ENCODE measurements around the gene MRPS27.
"Not testable (repeated sequence)": the region's sequence is repeated elsewhere in the genome, so short reads cannot be mapped to it uniquely, and the experiment has no call there.

The MRPS27 gene

DNA sequence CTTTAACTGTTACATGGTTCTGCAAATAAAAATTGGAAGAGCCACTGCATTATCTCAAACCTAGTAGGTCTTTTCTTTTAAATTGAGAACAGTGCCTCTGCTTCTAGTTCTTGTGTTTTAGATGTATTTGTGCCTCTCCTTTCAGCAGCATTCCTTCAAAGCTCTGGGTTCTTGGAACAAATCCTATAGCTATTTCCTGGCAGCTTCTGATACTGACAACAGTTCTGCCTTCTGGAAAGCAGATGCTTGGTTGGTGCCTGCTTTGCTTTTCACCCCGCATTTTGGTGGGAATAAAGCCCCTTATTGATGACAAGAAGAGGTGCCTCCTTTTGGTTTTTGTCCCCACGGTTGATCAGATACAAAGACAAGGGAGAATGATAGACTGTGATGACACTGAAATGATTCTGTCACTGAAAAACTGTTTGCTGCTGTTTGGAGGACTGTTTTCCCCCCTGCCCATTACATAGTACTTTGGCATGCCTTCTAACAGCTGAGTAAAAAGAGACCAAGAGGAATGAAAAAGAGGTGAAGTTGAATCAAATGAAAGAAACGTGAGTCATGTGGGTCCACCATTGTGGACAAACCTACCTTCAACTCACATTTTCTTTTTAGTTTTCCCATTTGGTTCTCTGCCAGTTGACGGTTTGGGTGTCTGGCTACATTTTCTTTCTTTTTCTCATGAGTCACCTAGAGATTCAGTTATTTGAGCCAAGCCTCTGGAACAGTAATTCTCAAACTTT, 5.7 kb upstream of the MRPS27 start:
- DNase-seq, result no peak

DNA sequence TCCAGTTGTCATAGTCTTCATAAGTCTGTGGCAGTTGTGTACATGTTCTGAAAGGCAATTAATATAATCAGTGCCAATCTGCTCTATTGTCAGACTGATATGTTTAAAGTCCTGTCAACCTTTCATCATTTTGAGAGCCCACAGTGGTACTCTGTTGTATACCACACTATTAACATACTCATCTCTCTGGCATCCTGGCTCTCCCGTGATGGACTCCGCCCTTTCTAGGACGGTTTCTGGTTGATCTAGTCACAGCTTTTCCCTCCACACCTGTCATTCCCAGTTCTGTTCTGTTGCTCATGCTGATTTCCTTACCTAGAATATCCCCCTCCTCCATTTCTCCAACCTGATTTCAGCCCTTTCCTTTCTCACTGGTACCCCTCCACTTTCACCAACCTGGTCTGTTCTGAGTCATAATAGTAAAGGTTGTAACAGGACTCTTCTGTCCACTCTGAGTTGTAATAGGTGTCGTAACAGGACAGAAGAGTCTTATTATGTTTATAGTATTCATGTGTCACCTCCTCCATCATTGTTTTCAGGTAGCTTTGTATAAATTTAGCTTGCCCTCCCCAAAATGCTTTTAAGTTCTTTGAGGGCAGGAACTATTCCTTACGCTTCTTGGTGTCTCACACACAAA, 4.3 kb upstream of the MRPS27 start:
- no peak for DNase-seq

DNA sequence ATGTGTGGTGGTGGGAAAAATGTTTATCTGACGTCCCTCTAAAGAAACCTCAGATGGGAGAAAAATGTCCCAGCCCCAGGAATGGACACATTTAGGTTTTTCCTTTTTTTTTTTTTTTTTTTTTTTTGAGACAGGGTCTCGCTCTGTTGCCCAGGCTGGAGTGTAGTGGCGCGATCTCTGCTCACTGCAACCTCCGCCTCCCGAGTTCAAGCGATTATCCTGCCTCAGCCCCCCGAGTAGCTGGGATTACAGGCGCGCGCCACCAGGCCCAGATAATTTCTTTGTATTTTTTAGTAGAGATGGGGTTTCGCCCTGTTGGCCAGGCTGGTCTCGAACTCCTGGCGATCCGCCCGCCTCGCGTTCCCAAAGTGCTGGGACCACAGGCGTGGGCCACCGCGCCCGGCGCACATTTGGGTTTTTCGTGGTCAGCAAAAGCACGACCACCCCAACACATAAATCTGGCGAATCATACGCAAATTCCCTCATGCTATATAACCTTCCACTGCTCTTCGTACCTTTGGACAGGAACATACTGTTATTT, 535 bp downstream of the MRPS27 start:
- DNase-seq, result not testable (repeated sequence)

DNA sequence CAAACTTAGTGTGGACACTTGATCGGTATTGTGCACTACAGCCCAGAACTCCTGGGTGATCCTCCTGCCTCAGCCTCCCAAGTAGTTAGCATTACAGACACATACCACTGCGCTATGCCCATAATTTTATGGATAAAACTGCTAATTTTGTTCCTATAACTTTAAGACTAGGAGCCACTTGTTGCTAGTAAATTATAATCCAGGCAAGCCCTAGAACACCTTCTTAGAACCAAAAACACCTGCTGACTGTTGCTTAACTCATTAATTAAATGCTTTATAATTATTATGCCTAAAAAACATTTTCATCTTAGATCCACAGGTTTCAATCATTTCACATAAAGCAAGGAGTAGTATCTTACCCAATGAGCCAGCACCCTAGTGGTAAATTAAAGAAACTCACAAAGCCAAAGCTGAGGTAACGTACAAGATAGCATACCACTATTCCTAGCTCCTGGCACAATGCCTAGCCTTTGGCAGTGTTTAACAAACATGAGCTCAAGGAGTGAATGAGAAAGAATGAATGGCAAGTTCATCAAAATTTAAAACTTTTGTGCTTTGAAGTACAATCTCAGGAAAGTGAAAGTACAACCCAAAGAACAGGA, 5.4 kb downstream of the MRPS27 start:
- DNase-seq, result no peak

DNA sequence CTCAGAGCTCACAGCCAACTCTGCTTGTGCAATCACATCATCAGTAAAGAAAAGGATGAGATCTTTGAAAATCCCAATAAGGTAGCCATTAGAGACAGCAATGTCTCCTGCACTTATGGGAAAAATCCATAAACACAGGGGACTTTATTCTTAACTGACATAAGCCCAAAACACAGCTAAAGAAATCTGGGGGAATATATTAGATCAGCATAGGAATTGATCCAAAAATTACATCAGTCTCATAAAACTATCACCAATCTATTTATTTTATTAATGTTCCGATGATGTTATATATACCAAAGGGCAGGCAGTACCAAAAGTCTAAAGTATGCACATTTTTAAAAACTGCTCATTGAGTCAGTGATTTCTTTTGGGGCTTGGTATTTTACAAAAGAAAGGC, 6.9 kb downstream of the MRPS27 start:
- no peak for DNase-seq

DNA sequence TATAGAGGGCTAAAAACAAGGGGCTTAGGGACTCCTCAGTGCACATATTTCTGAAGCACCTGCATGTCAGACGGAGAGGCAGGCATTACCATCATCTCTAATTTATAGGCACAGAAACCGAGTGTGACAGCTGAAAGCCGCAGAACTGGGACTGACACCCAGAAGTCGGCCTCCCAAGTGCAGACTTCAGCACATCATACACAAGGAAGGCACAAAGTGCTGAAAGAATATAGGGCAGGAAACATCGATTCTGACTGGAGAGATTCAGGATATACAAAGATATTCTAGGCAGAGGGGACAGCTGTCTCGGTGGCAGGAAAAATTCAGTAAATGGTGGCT, 11.2 kb downstream of the MRPS27 start:
- no peak for DNase-seq

DNA sequence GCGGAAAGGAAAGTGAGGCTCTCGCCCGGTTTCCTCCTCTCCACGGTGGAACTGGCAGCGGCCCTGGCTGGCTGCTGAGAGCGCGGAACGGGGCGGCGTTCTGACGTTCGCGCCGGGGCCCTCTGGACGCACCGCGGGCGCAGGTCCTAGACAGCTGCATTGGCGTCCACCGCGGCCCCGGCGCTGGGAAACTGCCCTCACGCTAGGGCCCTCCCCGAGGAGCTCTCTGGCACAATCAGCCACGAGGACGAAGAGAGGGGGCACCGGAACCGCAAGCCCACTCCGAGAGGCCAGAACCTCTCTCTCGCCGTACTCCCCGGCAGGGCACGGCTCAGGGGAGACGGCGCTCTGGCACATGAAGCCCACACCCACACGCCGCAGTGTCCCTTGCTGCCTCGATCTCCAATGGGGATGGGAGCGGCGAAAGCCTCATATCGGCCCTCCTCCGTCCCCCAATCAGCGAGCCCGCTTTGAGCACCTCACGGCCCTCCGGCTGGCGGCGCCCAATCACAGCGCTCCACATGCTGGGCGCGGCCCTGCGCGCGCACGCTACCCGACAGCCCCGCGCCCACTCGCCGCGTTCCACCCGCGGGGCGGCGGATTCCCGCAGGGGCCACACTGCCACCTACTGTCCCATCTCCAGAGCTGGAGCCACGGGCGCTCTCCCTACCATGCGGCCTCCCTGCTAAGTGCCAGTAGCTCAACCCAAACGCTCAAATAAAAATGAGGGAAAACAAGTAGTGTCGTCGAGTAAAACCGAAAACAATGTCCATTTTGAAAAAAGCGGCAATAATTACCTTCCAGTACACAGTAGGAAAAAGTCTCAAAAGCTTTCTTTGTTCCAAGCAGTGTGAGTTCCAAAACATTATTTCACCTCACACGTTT, 11.8 kb downstream of the MRPS27 start:
- DNase-seq, result peak; percentile 97

DNA sequence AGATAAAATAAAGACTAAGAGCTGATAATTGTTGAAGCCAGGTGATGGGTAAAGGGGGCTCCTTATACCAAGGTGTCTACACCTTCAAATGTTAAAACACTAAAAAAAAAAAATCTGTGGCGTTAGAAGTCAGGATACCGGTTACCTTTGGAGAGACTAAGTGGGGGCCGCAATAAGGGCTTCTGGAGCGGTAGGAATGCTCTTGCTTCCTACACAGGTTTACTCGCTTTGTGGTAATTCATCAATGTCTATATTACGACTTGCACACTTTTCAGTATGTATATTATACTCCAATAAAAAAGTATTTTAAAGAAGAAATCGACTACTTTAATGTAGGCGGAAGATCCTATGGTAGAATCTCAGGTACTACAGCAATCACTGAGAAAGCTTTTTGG, 12.5 kb downstream of the MRPS27 start:
- no peak for DNase-seq

DNA sequence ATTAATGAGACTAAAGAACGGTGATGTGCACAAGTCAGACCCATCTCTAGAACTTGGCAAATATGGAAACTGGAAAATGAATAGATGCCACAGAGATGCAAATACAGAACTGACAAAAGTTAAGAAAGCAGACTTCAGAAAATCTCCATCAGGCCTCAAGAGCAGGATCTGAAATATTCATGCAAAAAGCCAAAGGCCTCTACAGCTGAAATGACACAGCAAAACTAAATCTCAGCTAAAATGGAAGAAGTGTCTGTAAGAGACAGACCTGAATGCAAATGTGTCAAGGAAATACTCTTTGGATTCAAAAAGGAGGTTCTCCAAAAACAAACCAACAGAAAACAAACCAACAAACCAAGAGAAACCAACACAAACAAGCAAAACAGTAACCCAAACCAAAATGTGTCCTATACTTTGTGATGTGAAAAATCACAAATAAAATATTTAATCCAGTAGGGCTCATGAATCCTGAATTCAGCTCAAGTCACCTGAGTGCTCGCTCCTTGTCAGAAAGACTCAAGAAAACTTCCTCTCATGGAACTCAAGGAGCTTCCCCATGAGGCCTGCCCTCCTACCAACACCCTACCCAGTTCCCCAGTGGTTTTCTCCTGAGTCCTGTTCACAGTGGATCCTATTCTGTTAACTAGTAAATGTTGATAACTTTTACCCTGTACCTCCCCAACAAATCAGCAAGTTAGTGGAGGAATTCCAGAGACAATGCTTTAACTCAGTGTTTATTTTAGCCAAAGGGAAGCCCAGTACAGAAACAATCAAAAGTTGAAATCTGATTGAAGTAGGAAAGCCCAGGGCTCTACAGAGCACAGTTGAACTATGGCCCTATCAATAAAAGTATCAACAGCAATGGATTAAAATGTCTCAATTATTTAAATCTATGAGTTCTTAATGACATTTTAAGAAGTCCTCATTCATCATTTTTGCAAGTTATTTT, 14.6 kb downstream of the MRPS27 start:
- DNase-seq, result no peak

DNA sequence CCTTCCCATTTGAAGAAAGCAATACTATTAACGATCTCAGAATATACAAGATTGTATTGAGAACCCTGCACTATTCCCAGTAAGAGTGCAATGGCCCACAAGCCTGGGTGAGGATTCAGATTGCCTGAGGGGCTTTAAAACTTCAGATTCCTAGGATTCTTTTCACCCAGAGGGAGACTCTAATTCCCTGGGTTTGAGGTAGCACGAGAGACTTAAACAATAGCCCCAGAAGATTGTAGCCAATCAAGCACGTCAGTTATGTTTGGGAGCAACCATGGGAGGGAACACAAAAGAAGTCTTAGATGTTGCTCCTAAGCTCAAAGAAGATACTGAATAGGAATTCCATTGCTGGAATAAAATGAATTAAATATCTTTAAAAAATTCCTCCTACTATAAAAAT, 17.9 kb downstream of the MRPS27 start:
- no peak for DNase-seq

DNA sequence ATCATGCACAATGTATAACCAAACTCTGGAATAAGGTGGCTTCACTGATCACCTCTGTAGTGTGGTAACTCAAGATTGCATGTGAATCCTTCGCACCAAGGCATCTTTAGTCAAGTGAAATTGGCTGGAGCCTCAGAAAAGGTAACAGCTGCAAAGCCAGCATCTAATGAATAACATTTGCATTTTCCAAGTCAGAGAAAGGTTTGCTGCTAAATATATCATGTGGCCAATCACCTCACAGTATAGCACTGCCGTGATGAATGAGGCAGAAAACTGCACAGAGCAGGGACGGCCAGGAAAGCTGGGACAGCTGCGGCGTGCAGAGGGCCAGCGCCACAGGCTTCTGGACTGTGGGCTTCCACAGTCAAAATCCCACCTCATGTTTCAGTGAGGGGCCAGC, 18.5 kb downstream of the MRPS27 start:
- DNase-seq, result no peak

DNA sequence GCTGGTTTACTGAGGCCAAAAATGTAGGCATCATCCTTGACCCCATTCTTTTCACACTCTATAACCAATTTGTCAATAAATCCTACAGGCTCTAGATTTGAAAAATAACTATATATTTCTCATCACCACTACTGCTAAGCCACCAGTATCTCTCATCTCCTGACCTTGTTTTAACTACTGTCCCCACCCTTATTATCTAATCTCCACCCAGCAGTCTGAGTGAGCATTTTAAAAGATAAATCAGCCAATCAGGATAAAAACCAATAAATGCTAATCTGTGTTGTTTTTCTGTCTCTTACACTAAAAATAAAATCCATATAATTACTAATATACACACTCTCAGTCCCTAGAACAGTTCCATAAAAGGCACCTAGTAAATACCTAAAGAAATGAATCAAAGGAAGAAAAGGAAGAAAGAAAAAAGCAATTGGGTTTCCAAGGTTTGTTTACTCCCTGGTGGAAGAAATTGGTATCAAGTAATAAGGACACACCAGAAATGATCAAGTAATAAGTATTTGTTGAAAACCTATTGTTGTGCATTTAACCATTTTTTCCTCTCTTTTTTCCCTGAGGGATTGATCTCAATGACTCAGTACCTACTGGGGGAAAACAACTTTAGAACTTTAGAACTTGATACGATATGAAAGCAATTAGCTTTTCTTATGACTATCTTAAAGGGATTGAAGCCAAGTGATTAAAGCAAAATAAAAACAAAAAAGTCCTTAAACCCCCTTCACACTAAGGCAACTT, 19.3 kb downstream of the MRPS27 start:
- no peak for DNase-seq

DNA sequence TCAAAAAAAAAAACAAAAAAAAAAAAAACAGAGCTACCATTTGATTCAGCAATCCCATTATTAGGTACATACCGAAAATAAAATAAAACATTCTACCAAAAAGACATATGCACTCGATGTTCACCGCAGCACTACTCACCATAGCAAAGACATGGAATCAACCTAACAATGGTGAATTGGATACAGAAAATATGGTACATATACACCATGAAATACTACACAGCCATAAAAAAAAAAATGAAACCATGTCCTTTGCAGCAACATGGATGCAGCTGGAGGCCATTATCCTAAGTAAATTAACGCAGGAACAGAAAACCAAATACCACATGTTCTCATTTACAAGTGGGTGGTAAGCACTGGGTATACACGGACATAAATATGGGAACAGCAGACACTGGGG, 21.3 kb downstream of the MRPS27 start:
- DNase-seq, result no peak

DNA sequence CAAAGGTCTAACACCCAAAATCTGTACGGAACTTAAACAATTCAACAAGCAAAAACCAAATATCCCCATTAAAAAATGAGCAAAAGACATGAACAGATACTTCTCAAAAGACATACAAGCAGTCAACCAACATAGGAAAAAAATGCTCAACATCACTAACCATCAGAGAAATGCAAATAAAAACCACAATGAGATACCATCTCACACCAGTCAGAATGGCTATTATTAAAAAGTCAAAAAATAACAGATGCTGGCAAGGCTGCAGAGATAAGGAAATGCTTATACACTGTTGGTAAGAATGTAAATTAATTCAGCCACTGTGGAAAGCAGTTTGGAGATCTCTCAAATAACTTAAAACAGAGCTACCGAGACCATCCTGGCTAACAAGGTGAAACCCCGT, 21.9 kb downstream of the MRPS27 start:
- DNase-seq, result not testable (repeated sequence)

DNA sequence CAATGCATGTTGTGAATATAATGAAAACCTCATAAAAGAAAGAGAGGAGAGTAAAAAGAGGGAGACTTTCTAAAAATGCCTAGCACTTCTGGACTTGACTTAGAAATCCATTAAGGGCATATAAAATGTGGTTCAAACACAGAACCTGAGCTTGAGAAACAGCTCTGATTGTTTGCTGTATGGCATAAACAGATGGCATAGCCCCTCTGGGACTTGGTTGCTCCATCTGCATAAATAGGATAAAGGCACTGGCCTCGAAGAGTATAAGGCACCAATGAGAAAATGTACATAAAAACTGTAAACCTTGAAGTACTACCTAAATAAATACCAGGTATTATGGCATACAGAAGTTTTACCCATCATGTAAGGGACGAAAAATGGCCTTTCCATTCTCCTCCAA, 23.8 kb downstream of the MRPS27 start:
- no peak for DNase-seq

DNA sequence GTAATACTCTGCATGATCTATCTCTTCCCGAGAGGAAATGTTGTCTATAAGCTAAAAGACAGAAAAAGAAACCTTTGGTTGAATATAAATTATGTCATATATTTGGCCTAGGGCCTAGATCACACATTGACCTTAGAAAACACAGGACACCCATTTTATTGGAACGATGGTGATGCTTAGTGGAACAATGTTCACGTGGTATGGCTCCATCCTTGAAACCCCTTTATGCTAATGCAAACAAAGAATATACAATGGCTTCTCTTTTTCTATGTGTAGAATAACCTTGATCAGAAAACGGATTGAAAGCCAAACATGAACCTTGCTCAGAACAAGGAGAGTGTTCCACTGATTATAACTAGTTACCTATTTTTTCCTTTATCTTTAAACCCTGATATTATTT, 24.5 kb downstream of the MRPS27 start:
- DNase-seq, result no peak

DNA sequence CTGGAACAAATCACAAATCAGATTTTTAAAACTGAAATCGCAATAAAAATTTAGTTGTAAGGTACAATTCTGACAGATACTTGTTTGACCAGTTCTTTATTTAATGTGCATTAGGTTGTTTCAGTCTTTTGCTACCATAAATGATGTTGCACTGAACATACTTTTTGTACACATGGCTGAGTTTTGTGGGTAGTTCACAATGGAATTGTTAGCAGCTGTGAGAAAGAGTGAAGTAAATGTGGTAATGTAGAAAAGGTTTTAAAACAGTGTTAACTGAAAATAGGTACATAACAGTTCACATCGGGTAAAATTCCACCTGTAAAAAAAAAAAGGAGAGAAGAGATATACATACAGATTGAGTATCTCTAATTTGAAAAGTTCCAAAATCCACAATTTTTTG, 25.6 kb downstream of the MRPS27 start:
- DNase-seq, result no peak

DNA sequence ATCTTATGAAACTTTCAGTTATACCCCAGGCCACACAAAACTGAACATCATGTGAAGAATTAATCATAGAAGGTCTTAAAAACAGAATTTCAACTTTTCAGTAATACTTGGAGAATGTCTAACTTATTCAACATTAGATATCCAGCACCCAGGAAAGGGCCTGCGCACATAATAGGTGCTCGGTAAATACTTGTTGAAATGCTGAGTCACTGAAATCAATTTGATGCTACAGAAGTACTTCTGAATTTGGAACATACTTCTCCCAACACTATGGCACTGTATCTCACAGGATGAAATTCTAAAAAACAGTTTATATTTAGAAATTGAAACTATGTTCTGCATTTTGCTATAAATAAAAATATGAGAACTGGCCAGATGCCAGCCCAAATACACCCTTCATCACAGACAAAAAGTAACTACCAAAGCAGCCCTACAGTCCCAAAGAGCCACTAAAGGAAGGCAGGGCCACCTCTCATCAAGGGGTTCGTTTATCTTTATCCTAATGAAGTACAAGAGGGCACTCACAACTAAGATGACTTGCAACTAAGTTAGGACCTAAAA, 26.5 kb downstream of the MRPS27 start:
- DNase-seq, result no peak

DNA sequence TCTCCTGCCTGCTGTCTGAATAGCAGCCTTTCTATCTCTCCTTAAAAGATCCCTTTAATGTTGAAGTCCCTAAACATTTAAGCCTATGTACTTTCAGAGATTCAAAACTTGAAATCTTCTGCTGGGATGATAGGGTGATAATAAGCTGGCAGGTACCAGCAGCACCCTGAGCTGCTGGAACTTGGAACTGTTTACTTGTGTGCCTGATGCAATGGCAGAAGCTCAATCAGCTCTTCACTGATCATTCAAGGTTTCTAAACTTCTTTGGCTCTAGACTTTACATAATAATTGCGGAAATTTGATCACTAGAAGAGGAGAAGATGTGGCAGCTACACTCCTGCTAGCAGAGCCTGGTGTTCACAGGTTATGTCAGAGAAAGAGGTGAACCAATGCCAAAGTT, 27.6 kb downstream of the MRPS27 start:
- no peak for DNase-seq

DNA sequence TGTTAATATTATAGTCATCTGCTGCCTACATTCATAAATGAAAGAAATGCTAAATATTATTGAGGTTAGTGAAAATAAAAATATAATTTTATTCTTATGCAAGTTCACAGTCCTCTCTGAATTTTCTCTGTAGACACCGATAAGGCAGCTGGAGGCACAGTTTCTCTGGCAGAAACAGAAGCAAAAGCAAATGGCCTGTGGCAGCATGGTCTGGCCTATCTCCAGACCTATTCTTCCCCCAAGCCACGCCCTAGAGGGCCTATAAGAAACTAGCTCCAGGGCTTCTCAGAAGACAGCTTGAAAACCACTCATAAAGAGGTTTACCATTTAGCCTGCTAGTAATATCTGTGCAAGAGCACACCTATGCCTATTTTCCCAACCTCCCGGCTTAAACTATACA, 28.4 kb downstream of the MRPS27 start:
- DNase-seq, result no peak
